Measurements from ENCODE around the gene ACOT11.
"Not testable (repeated sequence)": the region's sequence is repeated elsewhere in the genome, so short reads cannot be mapped to it uniquely, and the experiment has no call there.

The ACOT11 gene

DNA sequence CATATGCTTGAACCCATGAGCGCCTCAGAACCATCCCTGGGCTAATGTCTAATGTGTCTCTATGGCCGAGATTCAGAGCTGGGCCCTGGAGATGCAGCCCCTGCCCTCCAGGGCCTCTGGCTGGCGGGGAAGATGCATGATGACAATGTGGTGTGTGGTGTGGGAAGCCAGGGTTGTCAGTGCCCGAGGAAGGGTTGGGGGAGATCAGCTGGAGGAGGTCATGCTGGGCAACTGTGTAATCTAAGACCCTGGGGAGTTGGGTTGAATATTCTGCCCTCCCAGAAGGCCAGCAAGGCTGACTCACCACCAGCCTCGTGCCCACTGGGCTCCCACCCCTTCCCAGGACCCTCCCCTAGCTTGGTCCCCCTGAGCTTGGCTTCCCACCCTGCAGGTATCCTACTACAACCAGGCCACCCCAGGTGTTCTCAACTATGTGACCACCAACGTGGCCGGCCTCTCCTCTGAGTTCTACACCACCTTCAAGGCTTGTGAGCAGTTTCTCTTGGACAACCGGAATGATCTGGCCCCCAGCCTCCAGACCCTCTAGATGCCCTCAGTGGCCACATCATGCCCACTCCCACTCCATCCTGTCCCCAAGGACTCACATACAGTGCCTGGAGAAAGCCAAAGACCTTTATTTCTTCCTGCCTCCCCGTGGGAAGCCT, 60.7 kb downstream of the ACOT11 start:
- no peak for DNase-seq (ENCODE audit: low read depth)

DNA sequence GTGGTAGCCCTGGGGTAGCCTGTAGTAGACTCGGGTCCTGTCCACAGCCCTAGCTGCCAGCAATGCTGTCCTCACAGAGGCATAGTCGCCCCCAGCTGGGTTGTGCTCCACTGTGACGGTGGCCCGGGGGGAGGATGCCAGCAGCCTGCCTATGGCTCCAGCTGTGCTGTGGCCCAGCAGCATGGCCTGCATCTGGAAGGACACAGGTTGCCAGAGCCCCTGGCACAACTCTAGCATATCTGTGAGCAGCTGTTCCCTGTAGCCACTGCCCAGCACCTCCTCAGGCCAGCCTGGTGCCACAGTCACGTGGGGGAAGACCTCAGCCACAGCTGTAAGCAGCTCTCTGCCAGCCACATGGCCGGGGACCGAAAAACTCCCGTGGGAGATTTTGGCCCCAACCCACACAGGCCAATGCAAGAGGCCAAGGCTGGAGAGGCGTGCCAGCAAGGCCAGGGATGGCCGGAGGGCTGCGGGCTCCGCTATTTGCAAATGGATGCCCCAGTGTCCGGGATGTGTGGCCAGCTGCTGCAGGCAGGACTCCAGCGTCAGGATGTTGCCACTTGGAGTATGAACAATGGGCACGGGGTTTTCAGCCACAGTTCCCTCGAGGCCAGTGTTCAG, 61.4 kb downstream of the ACOT11 start:
- no peak for DNase-seq (ENCODE audit: low read depth)

DNA sequence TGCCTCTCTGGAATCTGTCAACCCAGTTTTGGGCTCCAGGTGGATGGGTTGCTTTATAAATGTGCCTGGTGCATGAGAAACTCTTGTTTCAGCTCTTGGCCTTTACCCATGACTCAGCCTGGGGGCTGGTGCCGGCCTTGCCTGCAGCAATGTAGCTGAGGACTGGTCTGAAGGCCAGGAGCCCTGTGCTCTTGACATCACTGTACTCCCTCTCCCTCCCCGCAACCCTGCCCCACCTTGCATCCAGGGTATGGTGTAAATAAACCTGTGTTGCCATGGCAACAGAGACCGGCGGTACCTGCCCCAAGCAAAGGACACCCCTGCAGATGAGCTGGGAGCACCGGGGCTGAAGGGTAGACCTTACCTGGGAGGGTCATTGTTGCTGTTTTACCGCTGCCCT, 62.0 kb downstream of the ACOT11 start:
- DNase-seq (ENCODE audit: low read depth) = no peak

DNA sequence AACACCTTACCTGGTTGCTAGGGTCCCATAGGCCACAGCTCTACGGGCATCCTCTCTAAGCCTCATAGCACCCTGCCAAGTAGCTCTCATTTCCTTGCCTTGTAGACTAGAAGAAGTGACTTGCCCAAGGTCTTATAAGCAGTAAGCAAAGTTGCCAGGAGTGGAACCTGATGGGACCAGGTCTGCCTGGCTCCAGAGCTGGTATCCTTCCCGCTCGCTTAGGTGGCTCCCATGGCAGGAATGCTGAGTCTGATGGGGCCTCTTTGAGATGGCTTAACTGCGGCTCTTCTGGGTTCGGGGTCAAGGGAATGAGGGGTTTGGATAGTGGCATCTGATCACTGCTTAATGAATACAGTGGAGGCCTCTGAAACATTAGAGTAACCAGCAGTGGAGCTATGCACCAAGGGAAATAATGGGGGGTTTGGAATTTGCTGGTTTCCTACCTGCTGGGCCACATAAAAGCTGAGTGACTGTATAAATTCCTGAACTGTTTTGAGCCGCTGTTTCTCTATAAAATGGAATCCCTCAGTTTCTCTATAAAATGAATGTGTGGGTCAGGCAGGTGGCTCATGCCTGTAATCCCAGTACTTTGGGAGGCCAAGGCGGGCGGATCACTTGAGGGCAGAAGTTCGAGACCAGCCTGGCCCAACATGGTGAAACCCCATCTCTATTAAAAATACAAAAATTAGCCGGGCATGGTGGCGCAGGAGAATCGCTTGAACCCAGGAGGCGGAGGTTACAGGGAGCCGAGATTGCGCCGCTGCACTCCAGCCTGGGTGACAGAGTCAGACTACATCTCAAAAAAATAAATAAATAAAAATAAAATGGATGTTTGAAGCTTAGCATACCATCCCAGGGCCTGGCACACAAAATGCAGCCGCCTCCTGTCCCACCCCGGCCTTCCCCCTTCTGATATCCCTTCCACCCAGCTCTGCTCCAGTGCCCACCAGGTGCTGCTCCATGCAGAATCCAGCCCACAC, 62.9 kb downstream of the ACOT11 start:
- no peak for DNase-seq (ENCODE audit: low read depth)

DNA sequence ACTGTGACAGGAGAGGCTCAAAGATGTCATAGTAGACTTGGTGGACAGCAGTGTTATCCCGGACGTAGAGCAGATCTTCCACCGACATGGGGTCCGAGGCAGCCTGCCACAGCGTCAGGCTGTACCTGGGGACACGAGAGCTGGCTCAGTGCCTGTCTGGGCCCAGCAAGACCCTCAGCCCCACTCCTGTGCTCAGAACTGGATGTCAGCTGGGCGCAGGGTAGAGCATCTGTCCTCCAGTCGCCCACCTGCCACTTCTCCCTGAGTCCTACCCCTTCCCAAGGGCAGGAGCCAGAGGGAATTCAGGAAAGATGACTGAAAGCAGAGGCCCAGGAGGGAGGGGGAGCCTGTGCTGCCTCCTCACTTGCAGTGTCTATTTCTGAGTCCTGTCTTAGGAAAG, 63.6 kb downstream of the ACOT11 start:
- DNase-seq (ENCODE audit: low read depth) = no peak

DNA sequence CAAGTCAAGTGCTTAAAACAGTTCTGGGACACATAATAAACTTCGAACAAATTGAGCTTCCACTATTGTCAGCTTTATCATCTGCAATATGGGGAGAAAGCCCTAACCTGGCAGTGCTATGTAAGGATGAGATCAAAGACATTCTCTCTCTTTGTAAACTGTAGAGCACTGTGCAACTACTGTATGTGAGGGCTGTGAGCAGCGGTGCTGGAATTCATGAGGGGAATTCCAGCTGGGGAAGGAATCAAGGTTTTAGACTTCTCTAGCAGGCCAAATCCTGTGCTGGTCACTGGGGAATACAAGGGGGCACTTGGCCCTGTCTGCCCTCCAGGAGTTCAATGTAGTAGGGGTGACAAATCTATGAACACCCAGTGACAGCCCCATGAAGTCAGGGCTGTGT, 66.0 kb downstream of the ACOT11 start:
- DNase-seq (ENCODE audit: low read depth) = no peak

DNA sequence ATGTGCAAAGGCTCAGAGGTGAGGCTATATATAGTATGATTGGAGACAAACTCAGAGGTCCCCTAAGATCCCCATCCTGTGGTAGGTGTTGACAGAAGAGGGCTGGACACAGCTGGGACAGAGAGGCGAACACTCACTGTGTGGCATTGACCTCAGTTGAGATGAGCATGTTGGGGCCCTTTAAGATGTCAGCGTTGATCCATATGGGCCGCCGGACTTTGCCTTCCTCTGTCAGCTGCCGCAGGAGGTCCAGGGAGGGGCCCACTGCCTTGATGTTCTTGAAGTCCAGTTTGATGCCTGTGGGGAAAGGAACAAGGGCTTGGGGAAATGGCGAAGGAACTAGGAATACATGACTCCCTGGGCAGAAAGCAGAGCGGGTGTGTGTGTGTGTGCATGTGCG, 66.5 kb downstream of the ACOT11 start:
- no peak for DNase-seq (ENCODE audit: low read depth)

DNA sequence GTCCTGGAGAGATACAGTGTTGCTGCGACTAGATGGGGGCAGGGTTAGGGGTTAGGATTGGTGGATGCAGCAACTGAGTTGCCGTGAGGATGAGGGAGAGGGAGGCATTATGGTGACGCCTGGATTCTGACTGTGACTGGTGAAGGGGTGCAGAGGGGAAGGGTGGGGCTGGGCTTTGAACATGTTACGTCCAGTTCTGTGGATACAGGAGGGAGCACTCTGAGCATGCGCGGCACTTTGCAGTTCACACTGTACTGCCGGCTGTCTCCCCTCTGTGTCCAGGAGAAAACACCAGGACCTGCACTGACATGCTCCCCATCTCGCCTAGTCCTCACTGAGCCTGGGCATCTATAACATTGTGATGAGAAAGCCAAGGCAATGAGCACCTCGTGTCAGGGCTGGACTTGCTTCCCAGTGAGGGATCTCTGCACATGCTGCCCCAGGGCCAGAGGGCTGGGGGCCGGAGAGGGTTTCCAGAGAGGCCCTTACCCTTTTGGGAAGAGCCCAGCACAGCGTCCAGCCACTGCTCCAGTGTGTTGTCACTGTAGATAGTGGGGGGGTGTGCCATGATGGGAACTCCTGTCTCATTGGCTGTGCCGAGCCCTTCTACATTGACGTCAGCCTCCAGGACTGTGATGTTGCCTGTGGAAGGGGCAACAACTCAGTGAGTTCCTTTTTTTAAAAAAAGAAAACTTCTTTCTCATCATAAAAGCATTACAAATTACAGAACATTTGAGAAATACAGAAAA, 67.7 kb downstream of the ACOT11 start:
- DNase-seq (ENCODE audit: low read depth) = no peak

DNA sequence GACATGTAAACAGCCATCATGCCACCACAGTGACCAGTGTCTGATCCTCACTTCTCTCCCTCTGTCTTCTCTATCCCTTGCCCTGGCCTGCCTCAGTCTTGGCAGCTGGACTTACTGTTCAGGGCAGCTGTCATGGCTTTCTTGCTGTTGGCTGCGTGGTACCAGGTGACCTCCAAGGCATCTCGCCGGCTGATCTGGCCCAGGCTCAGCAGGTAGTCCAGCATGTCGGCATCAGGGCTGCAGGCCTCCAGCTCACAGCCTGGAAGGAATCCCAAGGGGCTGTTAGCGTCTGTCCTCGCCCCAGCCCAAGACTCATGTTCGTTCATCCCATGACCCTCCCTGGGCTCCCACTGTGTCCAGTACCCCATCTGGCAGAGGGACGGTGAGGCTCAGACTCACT, 71.7 kb downstream of the ACOT11 start:
- no peak for DNase-seq (ENCODE audit: low read depth)

DNA sequence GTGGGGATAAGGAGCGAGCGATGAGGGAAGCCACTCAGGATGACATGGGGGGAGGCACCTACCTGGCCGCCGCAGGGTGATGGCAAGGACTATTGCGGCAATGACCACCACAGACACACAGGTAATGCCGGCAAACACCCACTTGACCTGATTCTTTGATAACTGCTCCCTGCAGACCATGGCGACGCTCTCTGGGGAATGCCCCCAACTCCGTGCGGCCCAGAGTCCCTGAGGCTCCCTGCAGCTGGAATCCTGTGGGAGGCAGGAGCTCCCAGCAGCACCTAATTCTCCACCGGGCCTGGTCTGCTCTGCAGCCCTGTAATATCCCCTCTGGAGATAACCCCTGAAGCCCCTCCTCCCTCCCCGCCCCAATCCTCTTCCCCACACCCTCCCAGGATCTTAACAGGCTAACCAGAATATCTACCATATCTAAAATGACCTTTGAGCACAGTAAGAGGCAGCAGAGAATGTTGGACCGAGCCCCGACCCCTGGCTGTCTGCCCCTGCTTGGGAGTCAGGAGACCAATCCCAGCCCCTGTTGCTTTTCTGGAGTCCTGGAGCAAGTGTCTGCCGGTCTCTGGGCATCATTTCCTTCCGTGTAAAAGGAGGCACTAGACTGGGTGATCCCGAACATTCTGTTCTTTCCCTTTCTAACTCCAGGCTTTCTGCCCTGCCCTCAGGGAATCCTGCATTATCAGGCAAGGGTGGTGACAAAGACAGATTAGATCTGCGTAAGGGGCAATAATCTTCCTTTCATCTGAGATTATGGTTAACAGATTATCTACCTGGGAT, 75.4 kb downstream of the ACOT11 start, which contains the start of gene FAM151A:
FAM151A (minus strand) TSS at position 310 of the 792 bp plus-strand sequence; CDS start at position 180, 130 bp downstream.
- no peak for DNase-seq (ENCODE audit: low read depth)

DNA sequence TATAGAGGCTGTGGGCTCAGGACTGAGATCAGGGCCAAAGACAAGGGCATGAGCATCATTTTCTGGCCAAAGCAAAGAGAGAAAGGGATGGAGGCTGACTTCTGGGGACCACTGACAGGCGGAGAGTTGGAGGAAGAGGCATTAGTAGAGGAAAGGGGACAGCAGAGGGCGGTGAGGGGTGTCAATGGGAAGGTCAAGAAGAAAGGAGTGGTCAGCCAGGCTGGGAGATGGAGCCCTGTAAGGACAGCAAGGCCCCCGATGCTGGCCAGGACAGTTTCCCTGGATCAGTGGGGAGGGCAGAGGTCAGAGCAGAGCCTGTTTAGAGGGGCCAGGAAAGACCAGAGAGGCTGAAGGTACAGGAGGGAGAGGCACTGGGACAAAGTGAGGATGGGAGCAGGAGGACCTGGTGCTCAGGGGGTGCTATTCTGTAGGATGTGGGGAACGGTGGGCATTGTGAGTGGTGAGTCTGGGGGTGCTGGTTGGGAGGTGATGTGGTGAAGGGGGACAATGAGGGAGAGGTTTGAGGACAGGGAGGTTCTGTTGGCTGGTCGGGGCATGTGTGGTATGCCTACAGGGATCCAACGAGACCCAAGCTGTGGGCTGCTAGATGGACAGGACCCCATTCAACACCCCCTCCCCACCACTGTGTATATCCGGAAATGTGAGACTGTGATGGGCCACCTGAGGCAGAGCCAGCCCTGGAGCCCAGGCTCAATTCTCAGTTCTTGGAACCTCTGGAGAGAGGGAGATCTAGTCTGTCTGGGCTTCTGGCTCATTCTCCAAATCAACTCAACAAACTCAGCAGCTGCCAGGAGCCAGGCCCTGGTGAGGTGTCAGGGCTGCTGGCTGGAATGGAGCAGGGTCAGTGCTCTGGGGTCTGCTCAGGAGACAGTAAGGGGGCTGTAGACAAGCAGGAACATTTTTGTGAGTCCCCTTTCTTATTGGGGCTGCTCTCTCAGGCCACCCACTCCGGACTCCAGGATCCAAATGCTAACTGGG, 76.7 kb downstream of the ACOT11 start:
- DNase-seq (ENCODE audit: low read depth) = no peak

DNA sequence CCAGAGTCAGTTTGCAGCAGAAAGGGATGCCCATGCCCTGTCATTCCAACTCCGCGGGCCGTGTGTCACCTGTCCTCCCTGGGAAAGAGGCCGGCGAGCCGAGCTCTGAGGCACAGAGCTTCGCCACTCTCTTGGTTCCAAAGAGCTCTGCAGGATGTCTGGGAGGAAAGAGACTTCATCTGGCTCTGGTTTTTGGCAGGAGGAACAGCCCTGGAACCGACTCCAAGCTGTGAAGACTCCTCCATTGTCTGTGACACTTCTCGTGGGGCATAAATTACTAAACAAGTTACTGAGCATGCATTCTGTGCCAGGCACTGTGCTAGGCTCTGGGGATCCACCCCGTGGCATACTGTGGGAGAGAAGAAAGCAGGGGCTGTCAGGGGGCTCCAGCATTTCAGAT, 79.2 kb downstream of the ACOT11 start:
- no peak for DNase-seq (ENCODE audit: low read depth)

DNA sequence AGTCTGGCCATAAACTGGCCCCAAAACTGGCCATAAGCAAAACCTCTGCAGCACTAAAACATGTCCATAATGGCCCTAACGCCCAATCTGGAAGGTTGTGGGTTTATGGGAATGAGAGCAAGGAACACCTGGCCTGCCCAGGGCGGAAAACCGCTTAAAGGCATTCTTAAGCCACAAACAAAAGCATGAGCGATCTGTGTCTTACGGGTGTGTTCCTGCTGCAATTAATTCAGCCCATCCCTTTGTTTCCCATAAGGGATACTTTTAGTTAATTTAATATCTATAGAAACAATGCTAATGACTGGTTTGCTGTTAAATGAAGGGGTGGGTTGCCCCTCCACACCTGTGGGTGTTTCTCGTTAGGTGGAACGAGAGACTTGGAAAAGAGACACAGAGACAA, 87.8 kb downstream of the ACOT11 start:
- not testable (repeated sequence) for DNase-seq (ENCODE audit: low read depth)

DNA sequence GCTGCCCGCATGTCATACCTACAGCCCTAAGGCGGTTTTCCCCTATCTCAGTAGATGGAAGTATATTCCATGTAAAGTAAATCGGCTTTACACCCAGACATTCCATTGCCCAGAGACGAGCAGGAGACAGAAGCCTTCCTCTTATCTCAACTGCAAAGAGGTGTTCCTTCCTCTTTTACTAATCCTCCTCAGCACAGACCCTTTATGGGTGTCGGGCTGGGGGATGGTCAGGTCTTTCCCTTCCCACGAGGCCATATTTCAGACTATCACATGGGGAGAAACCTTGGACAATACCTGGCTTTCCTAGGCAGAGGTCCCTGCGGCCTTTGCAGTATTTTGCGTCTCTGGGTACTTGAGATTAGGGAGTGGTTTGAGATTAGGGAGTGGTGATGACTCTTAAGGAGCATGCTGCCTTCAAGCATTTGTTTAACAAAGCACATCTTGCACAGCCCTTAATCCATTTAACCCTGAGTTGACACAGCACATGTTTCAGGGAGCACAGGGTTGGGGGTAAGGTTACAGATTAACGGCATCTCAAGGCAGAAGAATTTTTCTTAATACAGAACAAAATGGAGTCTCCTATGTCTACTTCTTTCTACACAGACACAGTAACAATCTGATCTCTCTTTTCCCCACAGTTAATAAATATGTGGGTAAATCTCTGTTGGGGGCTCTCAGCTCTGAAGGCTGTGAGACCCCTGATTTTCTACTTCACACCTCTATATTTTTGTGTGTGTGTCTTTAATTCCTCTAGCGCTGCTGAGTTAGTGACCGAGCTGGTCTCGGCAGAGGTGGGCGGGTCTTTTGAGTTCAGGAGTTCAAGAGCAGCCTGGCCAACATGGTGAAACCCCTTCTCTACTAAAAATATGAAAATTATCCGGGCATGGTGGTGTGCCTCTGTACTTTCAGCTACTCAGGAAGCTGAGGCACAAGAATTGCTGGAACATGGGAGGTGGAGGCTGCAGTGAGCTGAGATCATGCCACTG, 88.7 kb downstream of the ACOT11 start:
- DNase-seq (ENCODE audit: low read depth) = not testable (repeated sequence)

DNA sequence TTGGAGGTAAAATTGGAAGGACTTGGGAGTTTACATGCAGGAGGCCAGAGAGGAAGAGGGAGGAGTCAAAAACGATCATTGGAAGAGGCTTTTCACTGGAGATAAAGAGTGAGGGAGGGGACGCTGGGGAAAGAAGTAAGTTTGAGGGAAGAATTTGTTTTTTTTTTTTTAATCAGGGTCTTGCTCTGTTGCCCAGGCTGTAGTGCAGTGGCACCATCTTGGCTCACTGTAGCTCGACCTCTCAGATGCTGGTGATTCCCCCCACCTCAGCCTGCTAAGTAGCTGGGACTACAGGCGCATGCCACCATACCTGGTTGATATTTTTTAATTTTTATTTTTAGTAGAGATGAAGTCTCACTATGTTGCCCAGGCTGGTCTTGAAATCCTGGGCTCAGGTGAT, 92.3 kb downstream of the ACOT11 start:
- no peak for DNase-seq (ENCODE audit: low read depth)

DNA sequence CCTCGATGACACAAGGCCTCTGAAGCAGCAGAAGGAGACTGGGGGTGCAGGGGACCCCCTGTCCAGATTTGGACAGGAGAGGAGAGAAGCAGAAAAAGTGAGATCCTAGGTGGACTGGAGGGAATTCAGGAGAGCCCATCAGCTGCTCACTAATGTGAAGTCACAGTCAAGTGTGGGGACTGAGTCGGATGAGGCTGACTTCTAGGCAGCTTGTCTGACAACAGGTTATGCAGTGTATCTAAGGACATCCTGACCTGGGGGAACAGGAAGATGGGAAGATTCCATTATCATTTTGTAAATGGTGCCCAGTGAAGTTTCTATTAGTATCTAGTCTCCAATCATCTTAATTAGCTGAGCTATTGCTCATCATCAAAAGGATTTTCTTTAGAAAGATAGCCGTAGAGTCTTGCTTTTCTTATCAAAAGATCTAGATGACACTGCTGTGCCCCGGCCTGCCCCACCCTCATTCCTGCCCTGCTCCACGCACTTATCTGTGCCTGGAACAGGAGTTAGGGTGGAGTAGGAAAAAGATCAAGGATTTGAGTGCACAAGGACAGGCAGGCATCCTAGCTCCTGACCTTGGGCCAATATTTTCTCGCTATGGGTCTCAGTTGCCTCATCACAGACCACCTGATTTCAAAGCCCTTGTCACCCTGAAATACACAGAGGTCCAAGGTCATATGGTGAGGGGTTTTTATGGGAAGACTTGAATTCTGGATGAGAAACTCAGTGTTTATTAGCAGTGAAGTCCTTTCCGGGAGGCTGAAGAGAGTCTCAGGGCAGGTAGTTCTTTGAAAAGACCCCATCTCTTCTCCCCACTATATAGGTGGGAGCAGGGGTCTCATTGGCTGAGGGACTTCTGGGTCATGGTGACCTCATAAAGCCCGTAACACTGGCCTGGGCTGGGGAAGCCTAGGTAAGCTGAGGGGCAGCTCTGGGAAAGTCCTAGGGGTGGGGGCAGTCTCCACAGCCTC, 93.1 kb downstream of the ACOT11 start, which contains the start of gene MROH7:
MROH7 (plus strand) TSS at position 924 of the 974 bp plus-strand sequence. CDS start 11,141 bp downstream, outside the sequence.
- DNase-seq (ENCODE audit: low read depth) = no peak

DNA sequence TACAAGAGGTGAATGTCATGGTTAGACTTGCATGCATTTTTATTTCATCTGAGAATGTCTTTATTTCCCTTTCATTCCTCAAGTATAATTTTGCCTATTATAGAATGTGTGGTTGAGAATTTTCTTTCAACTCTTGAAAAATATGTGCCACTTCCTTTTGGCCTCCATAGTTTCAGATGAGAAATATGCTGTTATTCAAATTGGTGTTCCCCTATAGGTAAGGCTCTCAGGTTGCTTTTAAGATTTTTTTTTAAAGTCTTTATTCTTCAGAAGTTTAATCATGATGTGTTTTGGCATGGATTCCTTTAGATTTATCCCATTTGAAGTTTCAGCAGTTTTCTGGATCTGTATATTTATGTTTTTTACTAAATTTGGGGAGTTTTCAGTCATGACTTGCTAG, 95.7 kb downstream of the ACOT11 start:
- no peak for DNase-seq (ENCODE audit: low read depth)

Measured in T follicular helper cell (primary cell).